ENCODE data around the gene ST6GAL2.

ST6GAL2 gene

DNA sequence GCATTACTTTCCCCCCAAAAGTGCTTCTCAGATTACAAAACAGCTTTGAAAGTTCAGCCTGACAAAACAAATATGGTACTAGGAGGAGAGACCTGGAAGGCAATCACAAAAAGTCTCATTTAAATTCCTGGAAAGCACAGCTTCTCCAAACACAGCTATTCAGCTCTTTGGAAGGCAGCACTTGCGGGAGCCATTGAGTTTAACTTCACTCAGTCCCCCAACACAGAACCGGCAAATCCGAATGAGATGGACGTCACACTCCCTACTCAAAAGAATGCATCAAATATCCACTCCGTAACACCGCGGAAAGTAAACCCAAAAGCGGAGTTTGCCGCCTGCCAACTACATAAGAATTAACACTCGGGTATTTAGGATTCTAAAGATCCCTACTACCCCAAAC, 638 bp downstream of the ST6GAL2 start:
- CTCF ChIA-PET: no interaction called here
- POLR2A ChIA-PET: no interaction called here
- DNase-seq (ENCODE audit: low read depth, low spot score): no peak
- TF ChIP-seq, protein P1, sequence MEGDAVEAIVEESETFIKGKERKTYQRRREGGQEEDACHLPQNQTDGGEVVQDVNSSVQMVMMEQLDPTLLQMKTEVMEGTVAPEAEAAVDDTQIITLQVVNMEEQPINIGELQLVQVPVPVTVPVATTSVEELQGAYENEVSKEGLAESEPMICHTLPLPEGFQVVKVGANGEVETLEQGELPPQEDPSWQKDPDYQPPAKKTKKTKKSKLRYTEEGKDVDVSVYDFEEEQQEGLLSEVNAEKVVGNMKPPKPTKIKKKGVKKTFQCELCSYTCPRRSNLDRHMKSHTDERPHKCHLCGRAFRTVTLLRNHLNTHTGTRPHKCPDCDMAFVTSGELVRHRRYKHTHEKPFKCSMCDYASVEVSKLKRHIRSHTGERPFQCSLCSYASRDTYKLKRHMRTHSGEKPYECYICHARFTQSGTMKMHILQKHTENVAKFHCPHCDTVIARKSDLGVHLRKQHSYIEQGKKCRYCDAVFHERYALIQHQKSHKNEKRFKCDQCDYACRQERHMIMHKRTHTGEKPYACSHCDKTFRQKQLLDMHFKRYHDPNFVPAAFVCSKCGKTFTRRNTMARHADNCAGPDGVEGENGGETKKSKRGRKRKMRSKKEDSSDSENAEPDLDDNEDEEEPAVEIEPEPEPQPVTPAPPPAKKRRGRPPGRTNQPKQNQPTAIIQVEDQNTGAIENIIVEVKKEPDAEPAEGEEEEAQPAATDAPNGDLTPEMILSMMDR (IDR thresholded peaks at IDR 0.05; ENCODE audit: insufficient read depth, low read length, missing control alignments): no peak
- H3K4me3 ChIP-seq (ENCODE audit: low read depth, low read length): no peak overlapping the region

DNA sequence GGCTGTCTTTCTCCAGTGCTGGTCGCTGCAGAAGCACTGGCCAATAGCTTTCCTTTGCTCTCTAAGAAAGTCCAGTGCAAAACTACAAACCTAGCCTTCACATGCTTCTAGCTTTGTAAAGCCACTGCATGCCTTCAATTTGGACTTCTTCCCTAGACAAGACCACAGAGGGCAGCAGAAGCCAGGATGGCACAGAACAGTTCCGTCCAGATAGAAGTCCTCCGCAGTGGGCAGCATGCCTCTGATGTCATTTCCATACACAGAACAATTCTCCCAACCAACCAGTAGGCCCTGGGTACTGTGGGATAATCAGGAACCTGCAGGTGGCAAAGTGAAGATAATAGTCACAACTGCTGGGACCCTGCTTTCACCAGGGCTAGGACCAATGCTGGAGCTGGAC, 3.3 kb downstream of the ST6GAL2 start:
- no peak overlapping the region for H3K4me3 ChIP-seq (ENCODE audit: low read depth, low read length)
- CTCF ChIA-PET: no interaction called here
- DNase-seq (ENCODE audit: low read depth, low spot score): no peak
- POLR2A ChIA-PET: no interaction called here
- TF ChIP-seq, protein P1 (IDR thresholded peaks at IDR 0.05; ENCODE audit: insufficient read depth, low read length, missing control alignments): peak; percentile 10

DNA sequence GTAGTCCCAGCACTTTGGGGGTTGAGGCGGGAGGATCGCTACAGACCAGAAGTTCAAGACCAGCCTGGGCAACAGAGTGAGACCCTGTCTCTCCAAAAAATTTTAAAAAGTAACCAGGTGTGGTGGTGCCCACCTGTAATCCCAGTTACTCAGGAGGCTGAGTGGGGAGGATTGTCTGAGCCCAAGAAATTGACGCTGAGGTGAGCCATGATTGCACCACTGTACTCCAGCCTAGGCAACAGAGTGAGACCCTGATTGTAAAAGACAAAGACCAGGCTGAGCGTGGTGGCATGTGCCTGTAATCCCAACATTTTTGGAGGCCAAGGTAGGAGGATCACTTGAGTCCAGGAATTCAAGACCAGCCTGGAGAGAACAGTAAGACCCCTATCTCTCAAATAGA, 7.8 kb downstream of the ST6GAL2 start:
- ChIA-PET CTCF (no interaction called here), POLR2A (no interaction called here)
- DNase-seq (ENCODE audit: low read depth, low spot score): no peak
- TF ChIP-seq, protein P1 (IDR thresholded peaks at IDR 0.05; ENCODE audit: insufficient read depth, low read length, missing control alignments): no peak
- no peak overlapping the region for H3K4me3 ChIP-seq (ENCODE audit: low read depth, low read length)

- CTCF ChIA-PET: interaction anchor here (0.9 kb wide), 1 partner anchor 19 kb away, joined by 3 read pairs; no protein-coding TSS in a partner anchor
- POLR2A ChIA-PET: no interaction called here
- no peak for DNase-seq (ENCODE audit: low read depth, low spot score)
- H3K4me3 ChIP-seq (ENCODE audit: low read depth, low read length): no peak overlapping the region
- TF ChIP-seq, protein P1 (IDR thresholded peaks at IDR 0.05; ENCODE audit: insufficient read depth, low read length, missing control alignments): no peak
Observed at GRCh38 chr2:106876699-106877098, 9.3 kb downstream of the ST6GAL2 start.

GRCh38 chr2:106869512-106870275, 16.3 kb downstream of the ST6GAL2 start:
- CTCF ChIA-PET: no interaction called here
- DNase-seq (ENCODE audit: low read depth, low spot score): no peak
- H3K4me3 ChIP-seq (ENCODE audit: low read depth, low read length): no peak overlapping the region
- TF ChIP-seq, protein P1 (IDR thresholded peaks at IDR 0.05; ENCODE audit: insufficient read depth, low read length, missing control alignments): no peak
- POLR2A ChIA-PET: no interaction called here

DNA sequence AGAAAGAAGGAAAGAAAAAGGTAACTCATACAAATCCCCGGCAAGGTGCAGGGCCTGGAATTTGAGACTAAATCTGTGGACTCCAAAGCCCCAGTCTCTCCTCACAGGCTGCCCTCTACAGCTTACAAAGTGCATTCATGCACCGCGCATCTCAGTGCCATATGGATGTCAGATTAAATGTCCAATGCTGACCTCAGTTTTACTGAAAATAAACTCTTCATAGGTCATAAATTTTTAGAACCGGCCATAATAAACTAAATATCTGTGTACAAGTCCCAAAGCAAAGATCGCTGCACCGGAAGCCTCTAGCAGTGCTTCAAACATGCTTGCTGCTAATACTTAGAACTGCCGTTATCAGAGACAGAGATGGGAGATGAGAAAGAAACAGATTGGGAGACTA, 17.7 kb downstream of the ST6GAL2 start:
- CTCF ChIA-PET: no interaction called here
- TF ChIP-seq, protein P1 (IDR thresholded peaks at IDR 0.05; ENCODE audit: insufficient read depth, low read length, missing control alignments): no peak
- POLR2A ChIA-PET: no interaction called here
- DNase-seq (ENCODE audit: low read depth, low spot score): no peak
- no peak overlapping the region for H3K4me3 ChIP-seq (ENCODE audit: low read depth, low read length)

Data from AG04449 (cell line).